Adrenal gland (tissue), 12 donors: ENCODE measurements around the gene CCDC3. TPM values are rescaled to one million over a fixed set of nuclear protein-coding genes. Genes with fewer than 3 reads are reported as not detected.

Experiments
- DNase-seq, 7 donors: peaks; one replicate each; pipeline ENCODE4 v3.0.0-alpha.2; 2019 to 2020
- H3K27ac ChIP-seq, 5 donors: fragments of 200-600 bp; sonication (generic) in 4 of 5; 1 replicate in 3 of 5; 2 replicates in 2 of 5; pipeline versions ENCODE4 v1.5.1 to v1.8.0; 2016 to 2020; ENCODE audit warnings: mild to moderate bottlenecking in 1 of 5
- H3K27me3 ChIP-seq: fragments of 200-600 bp; 2 replicates; pipeline ENCODE4 v1.8.0; 2021
- H3K36me3 ChIP-seq, 2 donors: fragments of 200-600 bp; replicated peaks in 1 of 2; 1 replicate in 1 of 2; 2 replicates in 1 of 2; pipeline versions ENCODE4 v1.5.1 to v1.8.0; 2018 to 2022
- H3K4me1 ChIP-seq, 2 donors: fragments of 200-600 bp; replicated peaks in 1 of 2; 1 replicate in 1 of 2; 2 replicates in 1 of 2; pipeline versions ENCODE4 v1.5.1 to v1.8.0; 2018 to 2021
- H3K4me3 ChIP-seq, 4 donors: fragments of 200-600 bp; sonication (generic) in 3 of 4; one replicate each; pipeline ENCODE4 v1.5.1; 2016 to 2018
- H3K9me3 ChIP-seq, 3 donors: fragments of 200-600 bp; sonication (generic) in 1 of 3; replicated peaks in 1 of 3; 1 replicate in 2 of 3; 2 replicates in 1 of 3; pipeline versions ENCODE4 v1.5.1 to v1.8.0; 2016 to 2021
- CTCF ChIP-seq, 6 experiments: fragments of 450-650 bp in 4 of 6; fragments of 200-600 bp in 2 of 6; sonication (generic) in 1 of 6; IDR thresholded peaks; 1 replicate in 5 of 6; 2 replicates in 1 of 6; pipeline versions ENCODE4 v1.5.1 to v1.8.0; 2016 to 2021; ENCODE audit warnings: antibody characterized with exemption in 6 of 6, mild to moderate bottlenecking in 2 of 6, moderate library complexity in 1 of 6
- POLR2A ChIP-seq, 2 donors: fragments of 450-650 bp; IDR thresholded peaks; one replicate each; pipeline ENCODE4 v1.6.1; 2017; ENCODE audit warnings: antibody characterized with exemption in 2 of 2, mild to moderate bottlenecking in 2 of 2, moderate library complexity in 1 of 2
- WGBS, 4 donors: extraction: QIAGEN DNeasy Blood & Tissue Kit in 2 of 4; methylation state at CpG; one replicate each; pipeline versions ENCODE4 v1.1.5 to v1.1.7; 2013 to 2017; 5-methylcytosine and 5-hydroxymethylcytosine counted together
- intact Hi-C, 2 donors: fragments of 100-400 bp; cut with DNase I; formaldehyde crosslinking; loops; one replicate each; pipeline versions ENCODE4 v1.14.1 to v1.15.0; 2022 to 2023
- polyA plus RNA-seq, 3 donors: library from polyadenylated mRNA; stranded (reverse); fragments of 200-250 nt in 2 of 3; fragments of 350-450 nt in 1 of 3; fragmentation: Illumina TruSeq in 1 of 3; extraction: RNeasy Lipid Tissue Mini Kit (QIAGEN cat#74804) in 1 of 3; gene quantifications; one replicate each; pipeline ENCODE4 v1.2.3, GENCODE V29; 2013 to 2014
- total RNA-seq, 9 donors: library from RNA; depleted of rRNA in 4 of 9; stranded (reverse); fragments of >200 nt in 4 of 9; fragments of 120-200 nt in 1 of 9; fragmentation: NEBNext Ultra II Directional in 1 of 9; extraction: Animal tissue kit (Norgen Biotek cat#: 25700) in 1 of 9; gene quantifications; one replicate each; pipeline versions ENCODE4 v1.1.0 to v1.2.4, GENCODE V29; 2013 to 2023
- donor health status: healthy with polysubstance abuse.
- donor health status: Bipolar disorder and iron deficiency.
- donor health status: DM: yes; HTN: yes; CAD: no.
- donor health status: DM: no; HTN: no; CAD: no.
- donor health status: DM: no; HTN: no; CAD: no.
- donor health status: DM: yes; HTN: yes; CAD: no.

CCDC3 gene
- total and polyA plus RNA-seq, 12 donors, result 1.6 to 9.9 (median 5.8) TPM

- WGBS, 4 donors, result 67 to 80% (median 79%) methylated on average over 2 of the region's 2 CpGs
- peaks cover 3% of the 10 kb centered on the region for H3K27me3 ChIP-seq
- peaks cover 0 to 10% (median 0%) of the 10 kb centered on the region in 3 donors for H3K9me3 ChIP-seq
- TF ChIP-seq POLR2A (IDR thresholded peaks at IDR 0.05) (no peak), CTCF (IDR thresholded peaks at IDR 0.05) (no peak)
- no peak overlapping the region for H3K27ac ChIP-seq
- no peaks in the 10 kb centered on the region for H3K4me1 ChIP-seq
- no peak for DNase-seq
- H3K4me3 ChIP-seq, result no peak overlapping the region
- intact Hi-C loops, result no loop called here
- H3K36me3 ChIP-seq, result no peaks in the 10 kb centered on the region
Observed at GRCh38 chr10:13023754-13024153, 22.2 kb upstream of the CCDC3 start.

- WGBS, 4 donors, result 68 to 74% (median 72%) methylated on average over 8 of the region's 8 CpGs
Observed at GRCh38 chr10:13019280-13019679, 17.8 kb upstream of the CCDC3 start.

GRCh38 chr10:13018171-13018570 is 16.7 kb upstream of the CCDC3 start:
- TF ChIP-seq CTCF (IDR thresholded peaks at IDR 0.05) (no peak), POLR2A (IDR thresholded peaks at IDR 0.05) (no peak)
- no peak for DNase-seq
- intact Hi-C loops, result no loop called here
- Histone ChIP-seq H3K4me3 (no peak overlapping the region), H3K36me3 (no peaks in the 10 kb centered on the region), H3K9me3 (peaks cover 0 to under 1% (median 0%) of the 10 kb centered on the region in 3 donors), H3K27me3 (no peaks in the 10 kb centered on the region), H3K4me1 (no peaks in the 10 kb centered on the region), H3K27ac (no peak overlapping the region)
- 72 to 76% (median 74%) methylated on average over 3 of the region's 3 CpGs for WGBS, 4 donors

More at GRCh38 chr10:13019280-13019679, 17.8 kb upstream of the CCDC3 start:
- Histone ChIP-seq H3K9me3 (peaks cover 0 to 10% (median 0%) of the 10 kb centered on the region in 3 donors), H3K27ac (no peak overlapping the region), H3K36me3 (no peaks in the 10 kb centered on the region), H3K27me3 (peaks cover 3% of the 10 kb centered on the region), H3K4me3 (no peak overlapping the region), H3K4me1 (no peaks in the 10 kb centered on the region)
- TF ChIP-seq POLR2A (IDR thresholded peaks at IDR 0.05) (no peak), CTCF (IDR thresholded peaks at IDR 0.05) (no peak)
- intact Hi-C loops, result no loop called here
- DNase-seq, result no peak

- intact Hi-C loops, result no loop called here
- 82 to 90% (median 84%) methylated on average over 10 of the region's 10 CpGs for WGBS, 4 donors
- DNase-seq, result no peak
- H3K36me3 ChIP-seq, result no peaks in the 10 kb centered on the region
- no peak overlapping the region for H3K4me3 ChIP-seq
- H3K27ac ChIP-seq, result no peak overlapping the region
- H3K4me1 ChIP-seq, result no peaks in the 10 kb centered on the region
- no peaks in the 10 kb centered on the region for H3K27me3 ChIP-seq
- TF ChIP-seq CTCF (IDR thresholded peaks at IDR 0.05) (no peak), POLR2A (IDR thresholded peaks at IDR 0.05) (no peak)
- no peaks in the 10 kb centered on the region for H3K9me3 ChIP-seq
Observed at GRCh38 chr10:13016886-13017285, 15.4 kb upstream of the CCDC3 start.
